Naive thymus-derived CD4-positive, alpha-beta T cell (primary cell): ENCODE measurements around the gene IFNL4. TPM values are rescaled to one million over a fixed set of nuclear protein-coding genes. Genes with fewer than 3 reads are reported as not detected.
A peak's percentile ranks its signal among the peaks of the same experiment; 100 is the strongest.
"Not testable (repeated sequence)": the region's sequence is repeated elsewhere in the genome, so short reads cannot be mapped to it uniquely, and the experiment has no call there.

Experiments
- ATAC-seq: fragments of 150-1000 bp; cut with Tn5 transposase; 2 replicates; pipeline ENCODE4 v1.10.0; 2021; ENCODE audit warnings: mild to moderate bottlenecking, moderate library complexity
- CTCF ChIA-PET: fragments of 350-600 bp; sonication (Branson Sonifier 250); formaldehyde crosslinking; loops from one replicate; lab custom pipeline; 2021; ENCODE audit warnings: antibody characterized with exemption; lab: Charles Lee
- POLR2A ChIA-PET: fragments of 350-600 bp; sonication (Branson Sonifier 250); formaldehyde crosslinking; loops from one replicate; lab custom pipeline; 2021; ENCODE audit warnings: antibody characterized with exemption, inconsistent platforms; lab: Charles Lee
- DNase-seq, 9 donors: peaks; one replicate each; pipeline versions ENCODE4 v3.0.0 to v3.0.0-alpha.2; 2020 to 2022; ENCODE audit warnings: mixed read lengths in 1 of 9
- H3K27ac ChIP-seq: one replicate; pipeline ENCODE4 v1.7.0; 2013; ENCODE audit warnings: mild to moderate bottlenecking, low read depth, low read length, moderate library complexity
- H3K27me3 ChIP-seq, 2 donors: one replicate each; pipeline ENCODE4 v1.7.0; 2013; ENCODE audit warnings: low read length in 2 of 2, mild to moderate bottlenecking in 2 of 2, moderate library complexity in 2 of 2; ENCODE audit not compliant: control insufficient read depth in 2 of 2, insufficient read depth in 2 of 2
- H3K36me3 ChIP-seq, 3 experiments: 1 replicate in 2 of 3; 2 replicates in 1 of 3; pipeline ENCODE4 v1.7.0; 2013; ENCODE audit warnings: low read length in 3 of 3, mild to moderate bottlenecking in 3 of 3, moderate library complexity in 1 of 3; ENCODE audit not compliant: insufficient read depth in 3 of 3, control insufficient read depth in 2 of 3
- H3K4me1 ChIP-seq, 2 donors: one replicate each; pipeline ENCODE4 v1.7.0; 2013; ENCODE audit warnings: low read length in 2 of 2, mild to moderate bottlenecking in 2 of 2, moderate library complexity in 1 of 2; ENCODE audit not compliant: control insufficient read depth in 2 of 2, insufficient read depth in 2 of 2
- H3K4me3 ChIP-seq: 2 replicates; pipeline ENCODE4 v1.7.0; 2013; ENCODE audit warnings: mild to moderate bottlenecking, low read length
- H3K9me3 ChIP-seq, 3 experiments: 1 replicate in 2 of 3; 2 replicates in 1 of 3; pipeline ENCODE4 v1.7.0; 2013; ENCODE audit warnings: low read length in 3 of 3; ENCODE audit not compliant: control insufficient read depth in 2 of 3
- H3K27ac Mint-ChIP-seq, 9 donors: one replicate each; pipeline ENCODE4 v1.8.0; 2020 to 2022; ENCODE audit warnings: mixed read lengths in 9 of 9, mild to moderate bottlenecking in 8 of 9, moderate library complexity in 5 of 9, inconsistent platforms in 2 of 9
- H3K27me3 Mint-ChIP-seq, 5 donors: one replicate each; pipeline ENCODE4 v1.8.0; 2021 to 2022; ENCODE audit warnings: mixed read lengths in 5 of 5, mild to moderate bottlenecking in 1 of 5
- H3K36me3 Mint-ChIP-seq, 5 donors: one replicate each; pipeline ENCODE4 v1.8.0; 2020 to 2022; ENCODE audit warnings: mixed read lengths in 5 of 5, mild to moderate bottlenecking in 3 of 5, inconsistent platforms in 1 of 5
- H3K4me1 Mint-ChIP-seq, 7 donors: one replicate each; pipeline ENCODE4 v1.8.0; 2020 to 2022; ENCODE audit warnings: mixed read lengths in 7 of 7, mild to moderate bottlenecking in 3 of 7, inconsistent platforms in 1 of 7
- H3K4me3 Mint-ChIP-seq, 10 donors: one replicate each; pipeline ENCODE4 v1.8.0; 2020 to 2022; ENCODE audit warnings: mild to moderate bottlenecking in 10 of 10, mixed read lengths in 10 of 10, moderate library complexity in 6 of 10, inconsistent platforms in 2 of 10
- H3K9me3 Mint-ChIP-seq, 11 donors: one replicate each; pipeline ENCODE4 v1.8.0; 2020 to 2022; ENCODE audit warnings: mixed read lengths in 11 of 11, mild to moderate bottlenecking in 4 of 11, inconsistent platforms in 1 of 11, moderate library complexity in 1 of 11
- intact Hi-C, 2 donors: fragments of 100-400 bp; cut with micrococcal nuclease; formaldehyde crosslinking; loops; one replicate each; pipeline ENCODE4 v1.15.1; 2023
- polyA plus RNA-seq, 2 donors: library from polyadenylated mRNA; unstranded; fragments of 300-500 nt; fragmentation: Illumina TruSeq; gene quantifications; one replicate each; pipeline ENCODE4 v1.2.3, GENCODE V29; 2021
- total RNA-seq, 6 experiments: library from RNA in 5 of 6; stranded (reverse) in 5 of 6; gene quantifications; 1 replicate in 5 of 6; 2 replicates in 1 of 6; pipeline ENCODE4 v1.2.3 and lab custom pipeline; 2021 to 2026

The IFNL4 gene
- total and polyA plus RNA-seq, 7 experiments from 2014 or later: not detected

- CTCF ChIA-PET, H3K36me3 Mint-ChIP-seq: not testable (repeated sequence)
These were observed 33.3 kb downstream of the IFNL4 start for GRCh38 chr19:39215323-39215722.

GRCh38 chr19:39212375-39212742 lies 36.3 kb downstream of the IFNL4 start:
- Histone ChIP-seq H3K27me3 (no peaks in the 10 kb centered on the region), H3K36me3 (no peaks in the 10 kb centered on the region), H3K4me1 (no peaks in the 10 kb centered on the region), H3K27ac (no peak overlapping the region), H3K4me3 (no peak overlapping the region), H3K9me3 (no peaks in the 10 kb centered on the region)
- H3K36me3 Mint-ChIP-seq: peaks cover 0 to 5% (median 4%) of the 10 kb centered on the region in 5 donors
- DNase-seq: peak in 8 of 9 donors; percentile 24 to 58 (median 46)
- CTCF ChIA-PET: interaction anchor here (0.6 to 1.1 kb wide), 2 partner anchors 94 to 114 kb away, joined by 3 read pairs; no protein-coding TSS in a partner anchor
- H3K27ac Mint-ChIP-seq: no peak overlapping the region
- no peaks in the 10 kb centered on the region for H3K4me1 Mint-ChIP-seq
- intact Hi-C loops: loop anchor here (1.0 kb wide), 5 partner anchors 116 to 328 kb away; partner anchors contain the start of genes PLEKHG2 (in 2 of the 2), EID2 (in 1 of the 2), EID2B (in 1 of the 2) and MED29 (in 1 of the 2)
- POLR2A ChIA-PET: no interaction called here
- H3K9me3 Mint-ChIP-seq: peaks cover 0 to 5% (median 0%) of the 10 kb centered on the region in 11 donors
- peak; percentile 80 for ATAC-seq
- no peak overlapping the region for H3K4me3 Mint-ChIP-seq
- peaks cover 0 to 13% (median 5%) of the 10 kb centered on the region in 5 donors for H3K27me3 Mint-ChIP-seq

More at GRCh38 chr19:39215323-39215722, 33.3 kb downstream of the IFNL4 start:
- H3K9me3 Mint-ChIP-seq, DNase-seq, H3K9me3 ChIP-seq, H3K4me3 Mint-ChIP-seq, H3K27ac Mint-ChIP-seq, H3K4me3 ChIP-seq, intact Hi-C loops, ATAC-seq, H3K4me1 ChIP-seq, H3K36me3 ChIP-seq, H3K27me3 ChIP-seq, H3K27ac ChIP-seq, H3K4me1 Mint-ChIP-seq: not testable (repeated sequence)
- H3K27me3 Mint-ChIP-seq: peaks cover 7 to 33% (median 9%) of the 10 kb centered on the region in 5 donors
- POLR2A ChIA-PET: interaction anchor here (0.6 kb wide), 1 partner anchor 1074 kb away, joined by 4 read pairs; no protein-coding TSS in a partner anchor

- ATAC-seq (no peak), DNase-seq (no peak)
- POLR2A ChIA-PET: interaction anchor here (0.5 kb wide), 1 partner anchor 132 kb away, joined by 5 read pairs; no protein-coding TSS in a partner anchor
- peaks cover 0 to under 1% (median 0%) of the 10 kb centered on the region in 5 donors for H3K36me3 Mint-ChIP-seq
- Histone ChIP-seq H3K9me3 (no peaks in the 10 kb centered on the region), H3K36me3 (no peaks in the 10 kb centered on the region), H3K27me3 (no peaks in the 10 kb centered on the region), H3K4me3 (no peak overlapping the region), H3K27ac (no peak overlapping the region), H3K4me1 (no peaks in the 10 kb centered on the region)
- CTCF ChIA-PET: interaction anchor here (0.6 to 1.1 kb wide), 3 partner anchors 94 to 960 kb away, joined by 3 read pairs; no protein-coding TSS in a partner anchor
- H3K4me3 Mint-ChIP-seq: no peak overlapping the region
- intact Hi-C loops: loop anchor here (1.0 kb wide), 5 partner anchors 116 to 328 kb away; partner anchors contain the start of genes PLEKHG2 (in 2 of the 2), EID2 (in 1 of the 2), EID2B (in 1 of the 2) and MED29 (in 1 of the 2)
- peak overlapping the region in 1 of 9 donors; percentile 12 for H3K27ac Mint-ChIP-seq
- H3K4me1 Mint-ChIP-seq: no peaks in the 10 kb centered on the region
- H3K27me3 Mint-ChIP-seq: peaks cover 0 to 8% (median under 1%) of the 10 kb centered on the region in 5 donors
- H3K9me3 Mint-ChIP-seq: peaks cover 0 to under 1% (median 0%) of the 10 kb centered on the region in 11 donors
These were observed 36.8 kb downstream of the IFNL4 start for GRCh38 chr19:39211731-39212374.

GRCh38 chr19:39209196-39209595 lies 39.5 kb downstream of the IFNL4 start:
- Histone ChIP-seq H3K27ac (no peak overlapping the region), H3K27me3 (peaks cover 0 to 3% of the 10 kb centered on the region in 2 donors), H3K9me3 (no peaks in the 10 kb centered on the region), H3K36me3 (no peaks in the 10 kb centered on the region), H3K4me3 (no peak overlapping the region), H3K4me1 (no peaks in the 10 kb centered on the region)
- DNase-seq: no peak
- intact Hi-C loops: no loop called here
- H3K9me3 Mint-ChIP-seq: no peaks in the 10 kb centered on the region
- no peak overlapping the region for H3K27ac Mint-ChIP-seq
- peaks cover 0 to under 1% (median 0%) of the 10 kb centered on the region in 7 donors for H3K4me1 Mint-ChIP-seq
- ATAC-seq: no peak
- H3K36me3 Mint-ChIP-seq: no peaks in the 10 kb centered on the region
- H3K27me3 Mint-ChIP-seq: peaks cover 5 to 20% (median 5%) of the 10 kb centered on the region in 5 donors
- CTCF ChIA-PET: no interaction called here
- H3K4me3 Mint-ChIP-seq: no peak overlapping the region
- POLR2A ChIA-PET: no interaction called here

- H3K4me1 ChIP-seq: no peaks in the 10 kb centered on the region
- no peaks in the 10 kb centered on the region for H3K9me3 Mint-ChIP-seq
- H3K9me3 ChIP-seq: no peaks in the 10 kb centered on the region
- intact Hi-C loops: no loop called here
- ChIA-PET POLR2A (no interaction called here), CTCF (interaction anchor here (0.7 kb wide), 1 partner anchor 33 kb away, joined by 3 read pairs; no protein-coding TSS in a partner anchor)
- H3K27me3 Mint-ChIP-seq: peaks cover 9 to 28% (median 14%) of the 10 kb centered on the region in 5 donors
- H3K27ac Mint-ChIP-seq: no peak overlapping the region
- DNase-seq (no peak), ATAC-seq (no peak)
- H3K4me3 ChIP-seq: no peak overlapping the region
- peaks cover 0 to 5% of the 10 kb centered on the region in 2 donors for H3K27me3 ChIP-seq
- peaks cover 0 to 3% (median 0%) of the 10 kb centered on the region in 7 donors for H3K4me1 Mint-ChIP-seq
- H3K36me3 Mint-ChIP-seq: no peaks in the 10 kb centered on the region
- no peaks in the 10 kb centered on the region for H3K36me3 ChIP-seq
- no peak overlapping the region for H3K4me3 Mint-ChIP-seq
- H3K27ac ChIP-seq: no peak overlapping the region
These were observed 40.4 kb downstream of the IFNL4 start for GRCh38 chr19:39208175-39208795.

GRCh38 chr19:39207293-39207836 lies 41.3 kb downstream of the IFNL4 start:
- peaks cover 0 to 5% (median 0%) of the 10 kb centered on the region in 7 donors for H3K4me1 Mint-ChIP-seq
- no peaks in the 10 kb centered on the region for H3K9me3 Mint-ChIP-seq
- H3K36me3 ChIP-seq: no peaks in the 10 kb centered on the region
- no peak overlapping the region for H3K4me3 ChIP-seq
- no peak overlapping the region for H3K4me3 Mint-ChIP-seq
- DNase-seq (no peak), ATAC-seq (no peak)
- POLR2A ChIA-PET: interaction anchor here (1.0 kb wide), 1 partner anchor 120 kb away, joined by 4 read pairs; no protein-coding TSS in a partner anchor
- H3K27ac Mint-ChIP-seq: peak overlapping the region in 1 of 9 donors; percentile 55
- peaks cover 16 to 37% (median 23%) of the 10 kb centered on the region in 5 donors for H3K27me3 Mint-ChIP-seq
- no peak overlapping the region for H3K27ac ChIP-seq
- H3K9me3 ChIP-seq: no peaks in the 10 kb centered on the region
- H3K27me3 ChIP-seq: peaks cover 0 to 14% of the 10 kb centered on the region in 2 donors
- intact Hi-C loops: no loop called here
- no peaks in the 10 kb centered on the region for H3K36me3 Mint-ChIP-seq
- CTCF ChIA-PET: interaction anchor here (0.7 kb wide), 1 partner anchor 34 kb away, joined by 3 read pairs; no protein-coding TSS in a partner anchor
- H3K4me1 ChIP-seq: no peaks in the 10 kb centered on the region
